Cortex of kidney (tissue), 1 donor: ENCODE measurements around the gene DCUN1D3.
"Not testable (repeated sequence)": the region's sequence is repeated elsewhere in the genome, so short reads cannot be mapped to it uniquely, and the experiment has no call there.

Experiments used
- DNase-seq: peaks from one replicate; lab custom pipeline; 2025; lab: John Stamatoyannopoulos, UW

Gene DCUN1D3

GRCh38 chr16:20822521-20823325 is 77.4 kb downstream of the DCUN1D3 start:
- DNase-seq, result no peak

- DNase-seq, result no peak
Observed at GRCh38 chr16:20821682-20822081, 78.5 kb downstream of the DCUN1D3 start.

- no peak for DNase-seq
Observed at GRCh38 chr16:20818929-20819585, 81.1 kb downstream of the DCUN1D3 start.

- no peak for DNase-seq
Observed at GRCh38 chr16:20814784-20815183, 85.4 kb downstream of the DCUN1D3 start.

GRCh38 chr16:20812510-20812909 is 87.6 kb downstream of the DCUN1D3 start:
- DNase-seq, result no peak

GRCh38 chr16:20811889-20812439 is 88.2 kb downstream of the DCUN1D3 start:
- DNase-seq, result no peak

GRCh38 chr16:20807862-20808261 is 92.3 kb downstream of the DCUN1D3 start:
- DNase-seq, result no peak

GRCh38 chr16:20806168-20807050 is 93.7 kb downstream of the DCUN1D3 start, which contains the start of the genes ERI2 and REXO5:
TSS of gene ERI2 (minus strand) at chr16:20806472. CDS start at chr16:20806430, 42 bp downstream.
TSS of gene REXO5 (plus strand) at chr16:20806527. CDS start at chr16:20806954, 427 bp downstream.
- no peak for DNase-seq

GRCh38 chr16:20805684-20806167 is 94.4 kb downstream of the DCUN1D3 start:
- DNase-seq, result not testable (repeated sequence)
